ENCODE data around the gene SPTBN2.

SPTBN2 gene

GRCh38 chr11:66689661-66690590 lies 39.1 kb downstream of the SPTBN2 start:
- no peaks in the 10 kb centered on the region for H3K27me3 ChIP-seq (ENCODE audit: control insufficient read depth in 3 of 3, insufficient read depth in 3 of 3, low read depth in 1 of 3, low read length in 3 of 3)
- peaks cover 5% of the 10 kb centered on the region for H3K79me1 ChIP-seq (ENCODE audit: low read depth, low read length)
- peaks cover 68 to 88% of the 10 kb centered on the region in 2 donors for H3K36me3 ChIP-seq (replicated peaks in 1 of 2; ENCODE audit: control insufficient read depth in 2 of 2, insufficient read depth in 2 of 2, low read length in 2 of 2)
- no peak overlapping the region for H2BK120ac ChIP-seq (ENCODE audit: low read depth, low read length)
- no peak overlapping the region for H3K4me2 ChIP-seq (ENCODE audit: insufficient read depth, low read length, poor library complexity, severe bottlenecking)
- peaks cover 0 to 2% of the 10 kb centered on the region in 2 donors for H3K9me3 ChIP-seq (replicated peaks in 1 of 2; ENCODE audit: control insufficient read depth in 2 of 2, insufficient read depth in 1 of 2, low read depth in 1 of 2, low read length in 2 of 2)
- H2BK5ac ChIP-seq (ENCODE audit: low read length): peak overlapping the region; percentile 75
- H2BK15ac ChIP-seq (ENCODE audit: low read length): no peak overlapping the region
- no peak for DNase-seq (ENCODE audit: low spot score)
- H4K8ac ChIP-seq (ENCODE audit: low read depth, low read length): no peak overlapping the region
- no peak overlapping the region for H3K18ac ChIP-seq (ENCODE audit: low read length)
- H4K91ac ChIP-seq (ENCODE audit: low read depth, low read length, poor library complexity): no peak overlapping the region
- no peak overlapping the region for H3K4me3 ChIP-seq (ENCODE audit: low read length in 2 of 2)
- no peak overlapping the region for H2AFZ ChIP-seq (ENCODE audit: low read length)
- H3K4me1 ChIP-seq (ENCODE audit: control insufficient read depth in 2 of 2, insufficient read depth in 1 of 2, low read depth in 1 of 2, low read length in 2 of 2): no peaks in the 10 kb centered on the region
- no peak overlapping the region for H2AK5ac ChIP-seq (ENCODE audit: low read depth, low read length)
- no peak overlapping the region for H3K14ac ChIP-seq (ENCODE audit: low read length)
- no peak overlapping the region for H3K4ac ChIP-seq (ENCODE audit: low read length)
- WGBS, 2 donors (ENCODE audit: extremely low coverage in 2 of 2, insufficient read length in 2 of 2, insufficient replicate concordance in 1 of 2): no CpG with 5 or more reads among the region's 32 CpGs
- no peak overlapping the region for H3K27ac ChIP-seq (replicated peaks; ENCODE audit: low read length)
- no peak overlapping the region for H3K23ac ChIP-seq (ENCODE audit: low read depth, low read length, poor library complexity)
- H2BK12ac ChIP-seq (ENCODE audit: low read length): no peak overlapping the region
- peak overlapping the region; percentile 50 for H3K9ac ChIP-seq (ENCODE audit: low read depth, low read length, poor library complexity)

- Histone ChIP-seq H2AK5ac (ENCODE audit: low read depth, low read length) (no peak overlapping the region), H3K4me3 (ENCODE audit: low read length in 2 of 2) (no peak overlapping the region), H3K79me1 (ENCODE audit: low read depth, low read length) (peaks cover 5% of the 10 kb centered on the region), H3K18ac (ENCODE audit: low read length) (no peak overlapping the region), H2BK5ac (ENCODE audit: low read length) (no peak overlapping the region), H3K4me2 (ENCODE audit: insufficient read depth, low read length, poor library complexity, severe bottlenecking) (no peak overlapping the region), H3K4me1 (ENCODE audit: control insufficient read depth in 2 of 2, insufficient read depth in 1 of 2, low read depth in 1 of 2, low read length in 2 of 2) (no peaks in the 10 kb centered on the region), H3K36me3 (replicated peaks in 1 of 2; ENCODE audit: control insufficient read depth in 2 of 2, insufficient read depth in 2 of 2, low read length in 2 of 2) (peaks cover 67 to 91% of the 10 kb centered on the region in 2 donors), H4K8ac (ENCODE audit: low read depth, low read length) (no peak overlapping the region), H2BK15ac (ENCODE audit: low read length) (no peak overlapping the region), H3K27me3 (ENCODE audit: control insufficient read depth in 3 of 3, insufficient read depth in 3 of 3, low read depth in 1 of 3, low read length in 3 of 3) (no peaks in the 10 kb centered on the region), H3K23ac (ENCODE audit: low read depth, low read length, poor library complexity) (peak overlapping the region; percentile 43), H3K9ac (ENCODE audit: low read depth, low read length, poor library complexity) (no peak overlapping the region), H3K27ac (replicated peaks; ENCODE audit: low read length) (no peak overlapping the region), H3K14ac (ENCODE audit: low read length) (no peak overlapping the region), H2BK120ac (ENCODE audit: low read depth, low read length) (no peak overlapping the region), H3K4ac (ENCODE audit: low read length) (no peak overlapping the region), H2BK12ac (ENCODE audit: low read length) (no peak overlapping the region), H4K91ac (ENCODE audit: low read depth, low read length, poor library complexity) (no peak overlapping the region), H2AFZ (ENCODE audit: low read length) (no peak overlapping the region), H3K9me3 (replicated peaks in 1 of 2; ENCODE audit: control insufficient read depth in 2 of 2, insufficient read depth in 1 of 2, low read depth in 1 of 2, low read length in 2 of 2) (peaks cover 0 to 2% of the 10 kb centered on the region in 2 donors)
- DNase-seq (ENCODE audit: low spot score): no peak
- WGBS, 2 donors (ENCODE audit: extremely low coverage in 2 of 2, insufficient read length in 2 of 2, insufficient replicate concordance in 1 of 2): no CpG with 5 or more reads among the region's 28 CpGs
Measured at GRCh38 chr11:66688561-66689534, 40.2 kb downstream of the SPTBN2 start.

- Histone ChIP-seq H2AK5ac (ENCODE audit: low read depth, low read length) (no peak overlapping the region), H3K27me3 (ENCODE audit: control insufficient read depth in 3 of 3, insufficient read depth in 3 of 3, low read depth in 1 of 3, low read length in 3 of 3) (no peaks in the 10 kb centered on the region), H2BK12ac (ENCODE audit: low read length) (no peak overlapping the region), H3K9me3 (replicated peaks in 1 of 2; ENCODE audit: control insufficient read depth in 2 of 2, insufficient read depth in 1 of 2, low read depth in 1 of 2, low read length in 2 of 2) (peaks cover 0 to 2% of the 10 kb centered on the region in 2 donors), H3K27ac (replicated peaks; ENCODE audit: low read length) (no peak overlapping the region), H3K14ac (ENCODE audit: low read length) (no peak overlapping the region), H3K4me2 (ENCODE audit: insufficient read depth, low read length, poor library complexity, severe bottlenecking) (no peak overlapping the region), H3K4me3 (ENCODE audit: low read length in 2 of 2) (no peak overlapping the region), H2BK15ac (ENCODE audit: low read length) (no peak overlapping the region), H3K4me1 (ENCODE audit: control insufficient read depth in 2 of 2, insufficient read depth in 1 of 2, low read depth in 1 of 2, low read length in 2 of 2) (no peaks in the 10 kb centered on the region), H2AFZ (ENCODE audit: low read length) (no peak overlapping the region), H3K9ac (ENCODE audit: low read depth, low read length, poor library complexity) (no peak overlapping the region), H3K18ac (ENCODE audit: low read length) (no peak overlapping the region), H2BK5ac (ENCODE audit: low read length) (peak overlapping the region; percentile 94), H4K8ac (ENCODE audit: low read depth, low read length) (no peak overlapping the region), H4K91ac (ENCODE audit: low read depth, low read length, poor library complexity) (no peak overlapping the region), H3K36me3 (replicated peaks in 1 of 2; ENCODE audit: control insufficient read depth in 2 of 2, insufficient read depth in 2 of 2, low read length in 2 of 2) (peaks cover 58 to 82% of the 10 kb centered on the region in 2 donors), H2BK120ac (ENCODE audit: low read depth, low read length) (no peak overlapping the region), H3K4ac (ENCODE audit: low read length) (no peak overlapping the region), H3K23ac (ENCODE audit: low read depth, low read length, poor library complexity) (no peak overlapping the region), H3K79me1 (ENCODE audit: low read depth, low read length) (peaks cover 5% of the 10 kb centered on the region)
- no peak for DNase-seq (ENCODE audit: low spot score)
- no CpG with 5 or more reads among the region's 13 CpGs for WGBS, 2 donors (ENCODE audit: extremely low coverage in 2 of 2, insufficient read length in 2 of 2, insufficient replicate concordance in 1 of 2)
Measured at GRCh38 chr11:66687831-66688281, 41.2 kb downstream of the SPTBN2 start.

Measured in neuronal stem cell (in vitro differentiated cells).